Measurements from ENCODE around the gene PCDHGA3.
"Not testable (repeated sequence)": the region's sequence is repeated elsewhere in the genome, so short reads cannot be mapped to it uniquely, and the experiment has no call there.

PCDHGA3 gene

DNA sequence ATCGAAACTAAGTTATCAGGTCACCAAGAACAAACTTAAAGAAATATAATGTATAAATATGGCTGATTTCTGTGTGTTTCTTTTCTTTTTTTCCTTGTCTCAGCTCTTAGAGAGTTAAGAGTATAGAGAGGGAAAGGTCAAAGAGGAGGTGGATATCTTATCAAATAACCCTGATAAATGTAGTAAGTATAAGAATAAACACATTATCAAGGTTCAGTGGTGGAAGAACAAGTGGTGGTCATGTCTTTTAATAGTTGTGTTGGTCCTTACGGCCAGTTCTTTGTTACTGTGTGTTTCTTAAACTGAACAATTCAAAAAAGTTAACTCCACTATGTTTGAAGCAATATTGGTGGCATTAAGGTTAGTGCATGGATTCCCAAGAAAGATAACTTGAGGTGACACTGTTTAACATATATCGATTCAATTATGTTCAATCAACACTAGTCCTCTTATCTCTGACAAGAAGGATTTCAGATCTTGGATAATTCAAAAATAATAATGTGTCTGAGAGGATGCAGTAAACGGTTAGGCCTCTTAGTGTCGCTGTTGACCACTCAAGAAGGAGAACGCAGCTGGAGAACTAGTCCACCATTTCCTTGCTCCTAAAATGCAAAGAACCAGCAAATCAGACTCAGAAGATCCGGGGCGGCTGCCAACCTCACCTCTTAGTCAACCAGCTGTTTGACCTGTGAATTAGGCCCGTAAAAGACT lies at the start of gene PCDHGA3:
TSS of gene PCDHGA3 (plus strand) at position 588 of the 711 bp plus-strand sequence. CDS start 205 bp downstream, outside the sequence.
- no peak for DNase-seq (ENCODE audit: extremely low read depth in 1 of 2, low read depth in 1 of 2)

DNA sequence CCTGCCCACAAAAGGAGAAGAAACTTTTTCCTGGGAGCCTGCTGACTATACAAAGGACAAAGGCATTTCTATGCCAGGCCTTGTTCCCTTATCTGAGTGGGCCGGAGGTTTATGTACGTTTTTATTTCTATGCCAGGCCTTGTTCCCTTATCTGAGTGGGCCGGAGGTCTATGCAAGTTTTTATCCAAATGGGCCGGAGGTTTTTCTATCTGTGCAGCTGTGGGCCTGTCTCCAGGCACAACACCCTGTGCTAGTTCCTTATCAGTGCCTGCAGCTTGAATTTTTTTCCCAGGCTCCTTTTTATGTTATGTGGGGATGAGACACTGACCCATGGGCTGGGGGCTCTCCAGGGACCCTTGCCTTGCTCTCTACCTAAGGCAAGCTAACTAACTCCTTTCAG lies 45.3 kb upstream of the PCDHGA3 start:
- DNase-seq (ENCODE audit: extremely low read depth in 1 of 2, low read depth in 1 of 2), result no peak

- no peak for DNase-seq (ENCODE audit: extremely low read depth in 1 of 2, low read depth in 1 of 2)
These were observed 39.9 kb upstream of the PCDHGA3 start, which contains the start of gene SLC25A2 for GRCh38 chr5:141303756-141304155. Gene SLC25A2, minus strand, starts transcription at chr5:141304049. Its CDS starts 184 bp downstream, at chr5:141303865.

DNA sequence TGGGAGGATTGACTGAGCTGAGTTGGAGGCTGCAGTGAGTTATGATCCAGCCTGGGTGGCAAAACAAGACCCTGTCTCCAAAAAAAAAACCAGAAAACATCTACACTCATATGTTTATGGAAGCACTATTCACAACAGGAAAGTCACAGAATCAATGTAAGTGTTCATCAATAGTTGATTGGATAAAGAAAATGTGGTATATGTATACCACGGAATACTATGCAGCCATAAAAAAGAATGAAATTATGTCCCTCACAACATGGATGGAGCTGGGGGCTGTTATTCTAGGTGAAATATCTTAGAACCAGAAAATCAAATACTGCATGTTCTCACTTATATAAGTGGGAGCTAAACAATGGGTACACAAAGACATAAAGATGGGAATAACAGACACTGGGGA lies 37.0 kb upstream of the PCDHGA3 start:
- DNase-seq (ENCODE audit: extremely low read depth in 1 of 2, low read depth in 1 of 2), result no peak

DNA sequence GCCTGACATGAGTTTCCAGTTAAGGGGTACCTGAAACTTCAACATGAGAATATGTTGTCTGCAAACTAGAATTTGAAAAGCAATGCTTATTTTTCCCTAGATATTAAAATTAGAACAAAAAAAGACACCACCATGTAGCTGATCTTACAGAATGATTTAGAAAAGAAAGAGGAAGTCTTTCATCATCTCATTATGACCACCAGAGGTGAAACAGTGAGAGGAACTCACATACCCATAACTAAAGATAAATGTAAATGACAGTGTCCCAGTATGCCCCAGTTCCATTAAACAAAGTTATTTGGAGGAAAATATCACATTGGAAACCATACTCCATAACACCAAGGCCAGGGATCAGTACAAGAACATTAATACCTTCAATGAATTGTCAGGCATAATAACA lies 29.9 kb upstream of the PCDHGA3 start:
- DNase-seq (ENCODE audit: extremely low read depth in 1 of 2, low read depth in 1 of 2), result no peak

- not testable (repeated sequence) for DNase-seq (ENCODE audit: extremely low read depth in 1 of 2, low read depth in 1 of 2)
These were observed 26.7 kb upstream of the PCDHGA3 start for GRCh38 chr5:141316963-141317362.

DNA sequence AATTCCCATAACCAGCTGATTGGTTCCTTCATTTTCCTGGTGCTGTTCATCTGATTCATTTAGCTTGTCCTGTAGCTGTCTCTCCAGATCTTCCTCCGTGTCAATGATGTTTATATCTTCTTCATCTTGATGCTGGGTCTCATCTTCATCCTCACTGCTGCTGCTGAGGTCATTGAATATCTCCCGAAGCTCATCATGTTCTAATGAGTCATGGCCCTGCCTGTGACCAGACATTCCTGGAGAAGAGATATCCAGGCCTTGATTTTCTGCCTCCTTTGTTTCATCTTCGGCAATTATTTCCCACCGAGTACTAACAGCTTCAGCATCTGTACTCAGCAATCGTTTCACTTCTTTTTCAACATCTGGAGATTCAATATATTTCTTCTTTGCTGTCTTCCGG lies 24.4 kb upstream of the PCDHGA3 start:
- DNase-seq (ENCODE audit: extremely low read depth in 1 of 2, low read depth in 1 of 2), result no peak

- DNase-seq (ENCODE audit: extremely low read depth in 1 of 2, low read depth in 1 of 2), result no peak
These were observed 23.9 kb upstream of the PCDHGA3 start for GRCh38 chr5:141319699-141320098.

GRCh38 chr5:141320225-141321169 lies 23.1 kb upstream of the PCDHGA3 start, which contains the start of gene TAF7:
Gene TAF7, minus strand, starts transcription at chr5:141320784. Its CDS starts 740 bp downstream, at chr5:141320044.
- DNase-seq (ENCODE audit: extremely low read depth in 1 of 2, low read depth in 1 of 2), result peak; percentile 77 to 82

DNA sequence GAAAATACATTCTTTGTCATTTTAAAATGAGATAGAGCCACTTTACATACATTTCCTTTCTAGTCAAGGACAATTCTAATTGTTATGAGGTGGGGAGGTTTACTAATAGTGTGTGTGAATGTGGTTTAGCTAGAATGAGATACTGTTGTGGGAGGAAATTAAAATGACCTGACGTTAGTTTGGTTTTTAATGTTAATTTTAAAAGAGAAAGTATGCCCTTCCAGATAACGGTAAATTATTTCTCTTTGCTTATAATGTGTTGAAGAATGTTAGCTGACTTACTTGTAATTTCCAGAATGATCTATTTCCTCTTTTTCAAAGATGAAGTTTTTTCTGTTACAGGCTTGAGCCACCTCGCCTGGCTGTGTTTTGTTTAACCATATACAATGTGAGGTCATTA lies 21.4 kb upstream of the PCDHGA3 start:
- no peak for DNase-seq (ENCODE audit: extremely low read depth in 1 of 2, low read depth in 1 of 2)

DNA sequence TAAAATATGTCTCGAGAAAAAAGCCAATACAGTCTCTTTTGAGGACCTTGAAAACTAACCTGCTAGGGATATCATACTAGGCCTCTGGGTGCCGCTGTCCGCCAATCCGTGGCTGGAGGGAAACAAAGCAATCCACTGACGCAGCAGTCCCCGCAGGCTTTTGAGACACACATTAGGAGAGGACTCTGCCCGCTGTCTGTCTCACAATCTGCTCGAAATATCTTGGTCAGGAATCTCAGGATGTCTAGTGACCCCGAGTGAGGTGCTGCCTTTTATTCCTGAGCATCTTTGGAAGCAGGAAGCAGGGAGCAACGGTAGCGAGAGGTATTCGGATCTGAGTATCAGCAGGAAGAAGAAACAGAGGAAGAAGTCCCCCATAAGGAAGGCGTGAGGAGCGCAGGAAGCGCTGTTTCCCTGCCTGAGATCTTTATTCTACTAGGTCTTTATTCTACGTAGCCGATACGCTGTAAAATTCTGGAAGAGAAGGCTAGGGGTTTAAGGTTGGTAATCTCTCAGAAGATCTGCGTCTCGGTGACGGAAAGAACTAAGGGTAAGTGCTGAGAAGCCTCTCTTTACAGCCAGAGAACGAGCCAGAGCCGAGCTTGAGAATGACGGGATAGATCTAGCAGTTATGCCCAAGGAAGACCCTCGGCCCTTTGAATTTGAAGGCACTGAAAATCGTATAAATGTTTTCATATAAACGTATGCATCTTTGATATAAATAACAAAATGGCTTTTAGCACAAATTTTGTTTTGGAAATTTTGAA lies 17.4 kb upstream of the PCDHGA3 start:
- DNase-seq (ENCODE audit: extremely low read depth in 1 of 2, low read depth in 1 of 2), result peak; percentile 15 to 42

- DNase-seq (ENCODE audit: extremely low read depth in 1 of 2, low read depth in 1 of 2), result no peak
These were observed 15.4 kb upstream of the PCDHGA3 start for GRCh38 chr5:141328231-141328630.

- DNase-seq (ENCODE audit: extremely low read depth in 1 of 2, low read depth in 1 of 2), result no peak
These were observed 13.1 kb upstream of the PCDHGA3 start, which contains the start of gene PCDHGA1 for GRCh38 chr5:141330299-141331080. Gene PCDHGA1, plus strand, starts transcription at chr5:141330514.

GRCh38 chr5:141332571-141332970 lies 11.1 kb upstream of the PCDHGA3 start:
- DNase-seq (ENCODE audit: extremely low read depth in 1 of 2, low read depth in 1 of 2), result not testable (repeated sequence)

GRCh38 chr5:141338538-141339306 lies 4.9 kb upstream of the PCDHGA3 start, which contains the start of gene PCDHGA2:
Gene PCDHGA2, plus strand, starts transcription at chr5:141338760.
- no peak for DNase-seq (ENCODE audit: extremely low read depth in 1 of 2, low read depth in 1 of 2)

DNA sequence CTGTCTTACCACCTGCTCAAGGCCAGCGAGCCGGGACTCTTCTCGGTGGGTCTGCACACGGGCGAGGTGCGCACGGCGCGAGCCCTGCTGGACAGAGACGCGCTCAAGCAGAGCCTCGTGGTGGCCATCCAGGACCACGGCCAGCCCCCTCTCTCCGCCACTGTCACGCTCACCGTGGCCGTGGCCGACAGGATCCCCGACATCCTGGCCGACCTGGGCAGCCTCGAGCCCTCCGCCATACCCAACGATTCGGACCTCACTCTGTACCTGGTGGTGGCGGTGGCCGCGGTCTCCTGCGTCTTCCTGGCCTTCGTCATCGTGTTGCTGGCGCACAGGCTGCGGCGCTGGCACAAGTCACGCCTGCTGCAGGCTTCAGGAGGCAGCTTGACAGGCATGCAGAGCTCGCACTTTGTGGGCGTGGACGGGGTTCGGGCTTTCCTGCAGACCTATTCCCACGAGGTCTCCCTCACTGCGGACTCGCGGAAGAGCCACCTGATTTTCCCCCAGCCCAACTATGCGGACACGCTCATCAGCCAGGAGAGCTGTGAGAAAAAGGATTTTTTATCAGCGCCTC lies 2.8 kb upstream of the PCDHGA3 start:
- not testable (repeated sequence) for DNase-seq (ENCODE audit: extremely low read depth in 1 of 2, low read depth in 1 of 2)

DNA sequence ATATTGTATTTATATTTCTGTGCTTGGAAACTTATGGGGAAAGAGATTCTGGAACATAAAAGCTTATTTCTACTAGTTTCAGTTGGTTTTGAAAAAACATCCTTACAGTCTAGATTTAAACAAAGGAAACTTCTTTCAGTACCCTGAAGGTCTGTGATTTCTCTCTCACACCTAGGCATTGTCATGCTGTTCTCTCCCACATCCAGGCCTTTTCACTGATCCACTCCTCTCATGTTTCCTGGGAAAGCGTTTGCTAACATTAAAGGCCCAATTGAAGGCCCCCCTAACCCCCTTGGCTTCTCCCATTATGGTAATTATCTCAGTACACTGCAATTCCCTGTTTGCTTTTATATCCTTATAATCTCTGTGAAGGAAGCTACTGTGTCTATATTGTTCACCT lies 856 bp upstream of the PCDHGA3 start:
- no peak for DNase-seq (ENCODE audit: extremely low read depth in 1 of 2, low read depth in 1 of 2)

DNA sequence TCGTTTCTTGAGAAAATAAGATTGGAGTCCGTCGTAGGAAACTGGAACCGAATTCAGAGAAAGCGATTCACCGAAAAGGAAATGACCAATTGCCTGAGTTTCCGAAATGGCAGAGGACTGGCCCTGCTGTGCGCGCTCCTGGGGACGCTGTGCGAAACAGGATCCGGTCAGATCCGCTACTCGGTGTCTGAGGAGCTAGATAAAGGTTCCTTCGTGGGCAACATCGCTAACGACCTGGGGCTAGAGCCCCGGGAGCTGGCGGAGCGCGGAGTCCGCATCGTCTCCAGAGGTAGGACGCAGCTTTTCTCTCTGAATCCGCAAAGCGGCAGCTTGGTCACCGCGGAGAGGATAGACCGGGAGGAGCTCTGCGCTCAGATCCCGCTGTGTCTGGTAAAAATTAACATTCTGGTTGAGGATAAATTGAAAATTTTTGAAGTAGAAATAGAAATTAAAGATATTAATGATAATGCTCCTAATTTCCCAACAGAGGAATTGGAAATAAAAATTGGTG lies 379 bp downstream of the PCDHGA3 start:
- DNase-seq (ENCODE audit: extremely low read depth in 1 of 2, low read depth in 1 of 2), result no peak

DNA sequence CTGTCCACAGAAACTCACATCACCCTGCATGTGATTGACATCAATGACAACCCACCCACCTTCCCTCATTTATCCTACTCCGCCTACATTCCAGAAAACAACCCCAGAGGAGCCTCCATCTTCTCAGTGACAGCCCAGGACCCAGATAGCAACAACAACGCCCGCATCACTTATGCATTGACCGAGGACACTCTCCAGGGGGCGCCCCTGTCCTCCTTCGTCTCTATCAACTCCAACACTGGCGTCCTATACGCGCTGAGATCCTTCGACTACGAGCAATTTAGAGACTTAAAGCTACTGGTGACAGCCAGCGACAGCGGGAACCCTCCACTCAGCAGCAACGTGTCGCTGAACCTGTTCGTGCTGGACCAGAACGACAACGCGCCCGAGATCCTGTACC lies 1.7 kb downstream of the PCDHGA3 start:
- DNase-seq (ENCODE audit: extremely low read depth in 1 of 2, low read depth in 1 of 2), result no peak

All from stimulated activated CD8-positive, alpha-beta memory T cell treated with anti-CD3 and anti-CD28 coated beads, Interleukin-7, amount 100 ng/mL, for 48 hours (primary cell).